Mesenchymal stem cell (in vitro differentiated cells and primary cell): ENCODE measurements around the gene IPCEF1.
A peak's percentile ranks its signal among the peaks of the same experiment; 100 is the strongest.

ENCODE experiments used
- DNase-seq: peaks from one replicate; pipeline ENCODE4 v3.0.0-alpha.2; 2013
- H2AFZ ChIP-seq: one replicate; pipeline ENCODE4 v1.6.1; 2013; ENCODE audit warnings: low read depth, mild to moderate bottlenecking, control low read depth, inconsistent platforms, low read length, moderate library complexity
- H2AK5ac ChIP-seq: 2 replicates; pipeline ENCODE4 v1.6.1; 2013; ENCODE audit warnings: low read length, moderate library complexity, mild to moderate bottlenecking, inconsistent platforms; ENCODE audit not compliant: severe bottlenecking
- H2BK120ac ChIP-seq: one replicate; pipeline ENCODE4 v1.6.1; 2013; ENCODE audit warnings: low read depth, mild to moderate bottlenecking, inconsistent platforms, low read length, moderate library complexity
- H2BK12ac ChIP-seq, 2 experiments: one replicate each; pipeline ENCODE4 v1.6.1; 2013; ENCODE audit warnings: inconsistent platforms in 2 of 2, low read length in 2 of 2, mild to moderate bottlenecking in 2 of 2, moderate library complexity in 2 of 2, control low read depth in 1 of 2
- H2BK15ac ChIP-seq: one replicate; pipeline ENCODE4 v1.6.1; 2013; ENCODE audit warnings: mild to moderate bottlenecking, low read depth, inconsistent platforms; ENCODE audit not compliant: poor library complexity, severe bottlenecking
- H2BK5ac ChIP-seq: 2 replicates; pipeline ENCODE4 v1.6.1; 2013; ENCODE audit warnings: low read depth, mild to moderate bottlenecking, low read length, control low read depth, inconsistent platforms; ENCODE audit not compliant: poor library complexity, severe bottlenecking
- H3K14ac ChIP-seq, 2 experiments: one replicate each; pipeline ENCODE4 v1.6.1; 2013; ENCODE audit warnings: inconsistent platforms in 2 of 2, low read length in 2 of 2, control low read depth in 1 of 2, mild to moderate bottlenecking in 1 of 2, moderate library complexity in 1 of 2
- H3K18ac ChIP-seq, 2 experiments: one replicate each; pipeline ENCODE4 v1.6.1; 2013; ENCODE audit warnings: inconsistent platforms in 2 of 2, low read length in 2 of 2, control low read depth in 1 of 2, low read depth in 1 of 2, mild to moderate bottlenecking in 1 of 2
- H3K23ac ChIP-seq, 2 experiments: one replicate each; pipeline ENCODE4 v1.6.1; 2013; ENCODE audit warnings: inconsistent platforms in 2 of 2, low read length in 2 of 2, mild to moderate bottlenecking in 2 of 2, moderate library complexity in 2 of 2, control low read depth in 1 of 2
- H3K27ac ChIP-seq: 2 replicates; pipeline ENCODE4 v1.5.1; 2013; ENCODE audit warnings: mild to moderate bottlenecking, moderate library complexity, low read length, control low read depth, inconsistent platforms; ENCODE audit not compliant: poor library complexity, severe bottlenecking
- H3K27me3 ChIP-seq, 2 experiments: 2 replicates each; pipeline versions ENCODE4 v1.6.1 to v1.7.0; 2013; ENCODE audit warnings: low read length in 2 of 2, mild to moderate bottlenecking in 2 of 2, moderate library complexity in 2 of 2, control low read depth in 1 of 2, inconsistent platforms in 1 of 2; ENCODE audit not compliant: control insufficient read depth in 1 of 2, insufficient read depth in 1 of 2
- H3K36me3 ChIP-seq, 2 experiments: 2 replicates each; pipeline versions ENCODE4 v1.6.1 to v1.7.0; 2013; ENCODE audit warnings: low read length in 2 of 2, control low read depth in 1 of 2, inconsistent platforms in 1 of 2, low read depth in 1 of 2, mild to moderate bottlenecking in 1 of 2; ENCODE audit not compliant: insufficient read depth in 2 of 2, control insufficient read depth in 1 of 2
- H3K4ac ChIP-seq, 2 experiments: one replicate each; pipeline ENCODE4 v1.6.1; 2013; ENCODE audit warnings: inconsistent platforms in 2 of 2, low read length in 2 of 2, mild to moderate bottlenecking in 2 of 2, moderate library complexity in 2 of 2, control low read depth in 1 of 2, low read depth in 1 of 2
- H3K4me1 ChIP-seq: 2 replicates; pipeline ENCODE4 v1.6.1; 2013; ENCODE audit warnings: low read depth, low read length, control low read depth; ENCODE audit not compliant: control insufficient read depth, insufficient read depth
- H3K4me2 ChIP-seq: 2 replicates; pipeline ENCODE4 v1.6.1; 2013; ENCODE audit warnings: low read length, mild to moderate bottlenecking, inconsistent platforms; ENCODE audit not compliant: poor library complexity, severe bottlenecking
- H3K4me3 ChIP-seq, 2 experiments: 2 replicates each; pipeline versions ENCODE4 v1.5.1 to v1.7.0; 2013; ENCODE audit warnings: low read length in 2 of 2, mild to moderate bottlenecking in 2 of 2, control low read depth in 1 of 2, low read depth in 1 of 2; ENCODE audit not compliant: insufficient read depth in 1 of 2
- H3K79me1 ChIP-seq: replicated peaks from 2 replicates; pipeline ENCODE4 v1.6.1; 2013; ENCODE audit warnings: mild to moderate bottlenecking, control low read depth, low read length, inconsistent platforms; ENCODE audit not compliant: poor library complexity, severe bottlenecking
- H3K9ac ChIP-seq: 2 replicates; pipeline ENCODE4 v1.7.0; 2013; ENCODE audit warnings: mild to moderate bottlenecking, low read length, moderate library complexity
- H3K9me3 ChIP-seq: 2 replicates; pipeline ENCODE4 v1.7.0; 2013; ENCODE audit warnings: mild to moderate bottlenecking, low read length; ENCODE audit not compliant: control insufficient read depth
- H4K8ac ChIP-seq: one replicate; pipeline ENCODE4 v1.6.1; 2013; ENCODE audit warnings: inconsistent platforms, mild to moderate bottlenecking, low read length, moderate library complexity
- H4K91ac ChIP-seq: one replicate; pipeline ENCODE4 v1.6.1; 2013; ENCODE audit warnings: mild to moderate bottlenecking, low read length, inconsistent platforms
- WGBS: methylation state at CpG from one replicate; pipeline ENCODE4 v1.1.7; 2013; ENCODE audit warnings: mixed read lengths; 5-methylcytosine and 5-hydroxymethylcytosine counted together

Gene IPCEF1

DNA sequence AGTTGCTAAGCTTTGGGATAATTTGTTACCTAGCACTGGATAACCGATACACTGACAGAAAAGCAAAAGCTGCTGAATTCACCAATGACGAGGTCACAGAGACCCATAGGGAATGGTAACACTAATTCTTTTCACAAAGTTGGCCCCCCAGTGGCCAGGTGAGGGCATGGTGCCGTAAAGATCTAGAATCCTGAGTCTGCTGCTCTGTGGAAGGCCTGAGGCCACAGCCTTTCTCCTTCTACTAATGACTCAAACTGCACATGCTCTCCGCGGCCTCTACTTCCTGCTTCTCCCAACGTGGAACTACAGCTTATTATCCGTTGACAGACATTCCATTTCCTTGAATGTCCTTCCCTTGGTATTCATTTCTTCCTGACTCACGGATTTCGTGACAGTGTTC lies 190.5 kb downstream of the IPCEF1 start:
- H3K79me1 ChIP-seq: no peaks in the 10 kb centered on the region
- WGBS: 86% methylated on average over 9 of the region's 9 CpGs

DNA sequence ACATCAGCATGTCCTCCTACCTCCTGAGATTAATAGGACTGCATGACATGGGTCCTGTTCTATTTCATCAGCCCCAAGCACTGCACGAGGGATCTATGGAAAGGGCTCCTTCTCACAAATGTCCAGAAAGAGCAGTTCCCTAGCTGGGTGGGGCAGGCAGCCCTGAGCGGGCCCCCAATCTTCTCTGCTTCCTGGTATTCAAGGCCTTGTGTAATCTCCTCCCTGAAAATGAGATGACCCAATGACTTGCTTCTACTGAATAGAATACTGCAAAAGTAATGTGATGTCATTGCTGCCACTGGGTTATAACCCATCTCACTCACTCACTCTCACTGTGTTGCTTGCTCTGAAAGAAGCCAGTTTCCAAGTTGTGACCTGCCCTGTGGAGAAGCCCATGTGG lies 191.1 kb downstream of the IPCEF1 start:
- Histone ChIP-seq H4K91ac (no peak overlapping the region), H2BK120ac (no peak overlapping the region), H2BK15ac (no peak overlapping the region), H3K9me3 (no peaks in the 10 kb centered on the region), H3K27me3 (no peaks in the 10 kb centered on the region), H2BK12ac (no peak overlapping the region), H3K23ac (no peak overlapping the region), H3K36me3 (no peaks in the 10 kb centered on the region), H3K18ac (no peak overlapping the region), H3K4me1 (peaks cover 1% of the 10 kb centered on the region), H3K4me2 (no peak overlapping the region), H4K8ac (no peak overlapping the region), H3K79me1 (no peaks in the 10 kb centered on the region), H2AK5ac (no peak overlapping the region), H3K14ac (no peak overlapping the region), H3K27ac (no peak overlapping the region), H3K4me3 (no peak overlapping the region), H2AFZ (no peak overlapping the region), H3K4ac (no peak overlapping the region), H2BK5ac (no peak overlapping the region), H3K9ac (no peak overlapping the region)
- DNase-seq: no peak
- 70% methylated on average over 2 of the region's 2 CpGs for WGBS

More for the DNA sequence above, 190.5 kb downstream of the IPCEF1 start:
- peaks cover 1% of the 10 kb centered on the region for H3K4me1 ChIP-seq
- no peak overlapping the region for H2AFZ ChIP-seq
- no peak overlapping the region for H3K4me3 ChIP-seq
- no peak overlapping the region for H2AK5ac ChIP-seq
- H3K27me3 ChIP-seq: no peaks in the 10 kb centered on the region
- no peak overlapping the region for H3K4ac ChIP-seq
- H3K36me3 ChIP-seq: no peaks in the 10 kb centered on the region
- H3K27ac ChIP-seq: no peak overlapping the region
- no peak overlapping the region for H2BK120ac ChIP-seq
- H2BK5ac ChIP-seq: no peak overlapping the region
- no peak overlapping the region for H2BK12ac ChIP-seq
- no peak overlapping the region for H3K9ac ChIP-seq
- H3K14ac ChIP-seq: no peak overlapping the region
- no peak overlapping the region for H4K8ac ChIP-seq
- no peak overlapping the region for H3K4me2 ChIP-seq
- no peak for DNase-seq
- no peak overlapping the region for H2BK15ac ChIP-seq
- H3K23ac ChIP-seq: no peak overlapping the region
- H3K9me3 ChIP-seq: no peaks in the 10 kb centered on the region
- H4K91ac ChIP-seq: no peak overlapping the region
- H3K18ac ChIP-seq: no peak overlapping the region

DNA sequence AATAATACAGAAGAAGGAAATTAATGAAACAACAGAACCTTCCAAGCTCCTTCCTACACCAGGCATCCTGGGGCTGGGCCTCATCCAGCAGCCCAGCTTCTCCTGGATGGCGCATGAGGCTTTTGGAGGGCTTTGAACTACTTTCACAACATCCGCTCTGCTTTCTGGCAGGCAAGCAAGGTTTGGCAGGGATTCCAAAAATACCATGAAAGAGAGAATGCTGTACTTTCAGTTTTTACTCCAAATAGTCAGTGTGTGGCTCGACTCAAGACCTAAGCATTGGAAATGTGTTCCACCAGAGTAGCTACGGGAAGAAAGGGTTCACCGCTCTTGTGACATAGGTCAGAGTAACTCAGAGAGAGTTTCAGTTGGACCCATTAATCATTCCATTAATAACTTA lies 192.2 kb downstream of the IPCEF1 start:
- no peak overlapping the region for H3K18ac ChIP-seq
- no peak overlapping the region for H4K8ac ChIP-seq
- H2AFZ ChIP-seq: no peak overlapping the region
- H3K4me1 ChIP-seq: peaks cover 1% of the 10 kb centered on the region
- no peaks in the 10 kb centered on the region for H3K79me1 ChIP-seq
- no peak overlapping the region for H4K91ac ChIP-seq
- no peak overlapping the region for H2BK15ac ChIP-seq
- H2BK5ac ChIP-seq: no peak overlapping the region
- no peak overlapping the region for H3K4ac ChIP-seq
- peak overlapping the region; percentile 1 for H3K9ac ChIP-seq
- DNase-seq: peak; percentile 46
- H2BK12ac ChIP-seq: no peak overlapping the region
- H2BK120ac ChIP-seq: no peak overlapping the region
- no peaks in the 10 kb centered on the region for H3K9me3 ChIP-seq
- H2AK5ac ChIP-seq: no peak overlapping the region
- H3K27me3 ChIP-seq: no peaks in the 10 kb centered on the region
- no peaks in the 10 kb centered on the region for H3K36me3 ChIP-seq
- H3K27ac ChIP-seq: no peak overlapping the region
- 89% methylated on average over 3 of the region's 5 CpGs for WGBS
- H3K14ac ChIP-seq: no peak overlapping the region
- H3K23ac ChIP-seq: no peak overlapping the region
- no peak overlapping the region for H3K4me2 ChIP-seq
- peak overlapping the region in 1 of 2 experiments; percentile 47 for H3K4me3 ChIP-seq

DNA sequence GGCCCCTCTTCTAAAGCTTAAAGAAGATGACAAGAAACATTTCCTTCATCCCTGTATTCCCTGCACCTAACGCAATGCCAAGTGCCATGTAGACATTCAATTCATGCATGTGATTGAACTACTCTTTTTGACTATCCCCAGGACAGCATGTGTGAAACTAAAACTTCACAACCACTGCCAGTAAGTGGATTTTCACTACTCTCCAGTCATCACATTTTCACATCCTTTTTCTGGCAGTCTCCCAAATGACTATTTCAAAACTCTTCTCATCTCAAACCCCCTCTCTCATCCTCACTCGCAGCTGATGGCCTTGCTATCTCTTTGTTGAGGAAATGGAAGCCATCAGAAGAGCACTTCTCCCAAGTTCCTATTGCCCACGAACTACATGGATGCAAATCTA lies 194.9 kb downstream of the IPCEF1 start:
- no peak for DNase-seq
- Histone ChIP-seq H2BK5ac (no peak overlapping the region), H3K9ac (no peak overlapping the region), H3K23ac (no peak overlapping the region), H3K4me1 (peaks cover 1% of the 10 kb centered on the region), H2AFZ (no peak overlapping the region), H2BK120ac (no peak overlapping the region), H3K4me2 (no peak overlapping the region), H3K18ac (no peak overlapping the region), H3K4me3 (no peak overlapping the region), H2BK15ac (no peak overlapping the region), H3K4ac (no peak overlapping the region), H3K9me3 (no peaks in the 10 kb centered on the region), H2BK12ac (no peak overlapping the region), H4K91ac (no peak overlapping the region), H3K79me1 (no peaks in the 10 kb centered on the region), H4K8ac (no peak overlapping the region), H3K36me3 (no peaks in the 10 kb centered on the region), H3K27ac (no peak overlapping the region), H3K14ac (no peak overlapping the region), H3K27me3 (no peaks in the 10 kb centered on the region), H2AK5ac (no peak overlapping the region)
- 80% methylated on average over 3 of the region's 3 CpGs for WGBS
